HK-2 (cell line): ENCODE data around the gene GALNTL6.
"Not testable (repeated sequence)": the region's sequence is repeated elsewhere in the genome, so short reads cannot be mapped to it uniquely, and the experiment has no call there.

Experiments
- DNase-seq: peaks from one replicate; pipeline ENCODE4 v3.0.0-alpha.2; 2018; ENCODE audit not compliant: unreplicated experiment

GALNTL6 gene

GRCh38 chr4:172938072-172938829 is 1125.0 kb downstream of the GALNTL6 start:
- no peak for DNase-seq

DNA sequence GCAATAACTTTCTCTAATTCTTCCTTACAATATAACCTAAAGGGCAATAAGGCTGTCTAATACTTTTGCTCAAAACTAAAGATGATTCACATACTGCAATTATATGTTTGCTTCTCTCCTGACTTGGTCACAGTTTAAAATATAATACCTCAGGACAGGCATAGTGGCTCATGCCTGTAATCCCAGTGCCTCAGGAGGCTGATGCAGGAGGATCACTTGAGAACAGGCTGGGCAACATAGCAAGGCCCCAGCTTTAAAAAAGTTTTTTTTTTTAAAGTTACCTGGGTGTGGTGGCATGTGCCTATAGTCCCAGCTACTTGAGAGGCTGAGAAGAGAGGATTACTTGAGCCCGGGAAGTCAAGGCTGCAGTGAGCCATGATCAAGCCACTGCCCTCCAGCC is 1125.7 kb downstream of the GALNTL6 start:
- DNase-seq = no peak

DNA sequence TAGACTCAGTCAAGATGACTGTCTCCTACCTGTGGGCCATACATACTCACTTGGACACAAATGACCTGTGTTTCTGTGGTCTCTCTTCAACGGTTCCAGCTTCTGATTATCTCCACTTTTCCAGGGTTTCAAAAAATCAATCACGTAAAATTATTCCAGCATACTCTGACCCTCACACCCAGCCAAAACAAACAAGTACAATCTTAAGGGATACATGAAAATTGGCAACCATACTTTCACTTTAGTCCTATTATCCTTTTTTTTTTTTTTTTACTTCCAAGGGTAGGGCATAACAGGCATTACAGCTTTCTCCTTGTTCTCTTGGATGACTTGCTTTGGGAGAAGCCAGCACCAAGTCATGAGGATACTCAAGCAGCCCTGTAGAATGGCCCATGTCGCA is 1129.6 kb downstream of the GALNTL6 start:
- DNase-seq = no peak

- no peak for DNase-seq
Measured at GRCh38 chr4:172945611-172946010, 1132.4 kb downstream of the GALNTL6 start.

DNA sequence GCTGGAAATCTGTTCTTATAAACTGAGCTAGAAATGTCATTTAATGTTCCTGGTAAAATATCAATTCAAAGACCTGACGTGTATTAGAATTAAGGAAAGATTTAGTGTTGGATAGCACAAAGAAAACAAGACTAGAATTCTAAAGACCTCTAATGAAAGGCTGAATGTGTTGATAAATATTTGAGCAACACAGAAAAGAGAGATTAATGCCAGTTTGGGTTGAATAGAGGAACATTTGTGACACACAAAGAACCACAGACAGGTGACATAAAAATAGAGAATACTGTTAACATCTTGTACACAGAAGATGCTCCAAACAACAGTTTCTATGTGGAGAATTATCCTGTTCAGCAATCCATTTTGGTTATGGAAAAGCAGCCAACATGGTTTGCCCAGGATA is 1133.3 kb downstream of the GALNTL6 start:
- DNase-seq = no peak

GRCh38 chr4:172947594-172947993 is 1134.4 kb downstream of the GALNTL6 start:
- DNase-seq = no peak

GRCh38 chr4:172950990-172951389 is 1137.8 kb downstream of the GALNTL6 start:
- DNase-seq = no peak

GRCh38 chr4:172951679-172952451 is 1138.7 kb downstream of the GALNTL6 start:
- no peak for DNase-seq

DNA sequence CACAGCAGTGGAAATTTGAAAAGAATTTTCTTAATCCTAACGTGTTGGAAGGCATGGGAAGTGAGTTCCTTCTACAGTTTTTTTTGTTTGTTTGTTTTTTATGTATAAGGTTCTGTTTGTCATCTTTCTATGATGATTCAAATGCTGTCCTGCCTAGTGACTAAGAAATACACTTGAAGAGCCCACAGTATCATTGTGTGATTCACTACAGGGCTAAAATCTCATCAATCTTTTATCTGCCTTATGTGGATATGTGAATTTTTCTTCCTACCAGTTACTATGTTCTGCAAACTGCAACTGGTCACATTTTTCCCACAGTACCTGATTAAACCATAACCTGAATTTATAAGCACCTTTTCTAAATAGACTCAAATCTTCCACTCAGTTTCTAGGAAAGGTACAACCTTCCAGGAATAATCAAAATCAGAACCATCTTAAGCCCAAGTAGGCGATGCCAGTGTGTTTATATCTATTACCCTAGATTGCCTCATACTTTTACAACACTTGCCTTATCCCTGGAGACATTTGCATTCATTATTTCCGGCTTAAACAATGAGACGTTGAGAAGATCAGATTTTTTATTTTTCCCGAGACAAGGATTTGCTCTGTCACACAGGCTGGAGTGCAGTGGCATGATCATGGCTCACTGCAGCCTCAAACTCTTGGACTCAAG is 1140.8 kb downstream of the GALNTL6 start:
- DNase-seq = no peak

GRCh38 chr4:172956340-172956739 is 1143.1 kb downstream of the GALNTL6 start:
- not testable (repeated sequence) for DNase-seq

- no peak for DNase-seq
Measured at GRCh38 chr4:172957216-172957615, 1144.0 kb downstream of the GALNTL6 start.

GRCh38 chr4:172962564-172963353 is 1149.6 kb downstream of the GALNTL6 start:
- DNase-seq = no peak

DNA sequence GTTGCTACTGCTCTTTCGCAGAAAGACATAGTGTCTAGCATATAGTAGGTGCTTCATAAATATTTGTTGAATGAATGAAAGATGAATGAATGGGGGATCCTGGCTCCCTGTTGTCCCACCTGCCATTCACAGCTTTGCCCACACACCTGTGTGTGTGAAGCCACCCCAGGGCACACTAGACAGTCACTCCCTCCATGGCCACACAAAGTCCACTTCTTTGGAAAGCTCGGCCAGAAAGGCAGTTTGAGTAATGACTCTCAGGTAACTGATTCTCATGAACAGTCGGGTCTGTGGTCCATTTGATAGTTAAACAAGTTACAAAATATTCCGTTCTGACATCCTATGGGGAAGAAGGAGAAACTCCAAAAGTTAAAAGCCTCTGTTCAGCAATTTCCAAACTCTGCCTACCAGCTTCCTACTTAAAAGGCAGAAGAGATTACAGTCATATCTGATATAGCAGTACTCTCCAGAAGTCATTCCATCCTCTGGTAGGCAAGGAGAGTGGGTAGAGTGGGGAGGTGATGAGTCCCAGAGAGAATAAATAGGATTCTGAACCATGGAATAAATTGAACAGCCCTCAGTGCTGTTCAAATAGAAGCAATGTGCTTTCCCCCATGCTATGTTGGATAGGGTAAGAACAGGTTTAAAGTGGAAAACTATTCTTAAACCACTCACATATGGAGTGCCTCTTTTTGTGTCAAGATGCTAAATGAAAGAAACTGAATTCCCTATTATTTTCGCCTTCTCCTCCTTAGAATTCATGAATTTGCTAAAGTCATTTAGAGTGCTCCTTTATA is 1150.5 kb downstream of the GALNTL6 start:
- DNase-seq = no peak

- not testable (repeated sequence) for DNase-seq
Measured at GRCh38 chr4:172970189-172970588, 1157.0 kb downstream of the GALNTL6 start.

DNA sequence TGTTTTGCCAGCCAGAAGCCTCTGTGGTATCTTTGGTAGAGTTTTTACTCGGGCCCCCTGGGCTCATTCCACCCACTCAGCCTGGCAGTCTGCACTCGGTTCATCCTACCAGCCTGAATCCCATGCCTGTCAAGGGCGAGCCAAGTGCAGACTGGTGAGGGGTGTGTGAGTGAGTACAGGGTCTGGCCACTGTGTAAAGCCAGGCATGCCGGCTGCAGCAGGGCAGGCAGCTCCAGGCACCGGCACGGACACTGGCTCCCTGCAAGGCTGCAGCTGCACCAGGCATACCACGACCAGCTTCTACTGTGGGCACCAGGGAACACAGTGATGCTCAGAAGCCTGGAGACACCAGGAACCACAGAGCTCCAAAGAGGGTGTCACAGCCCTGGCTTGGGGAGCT is 1161.4 kb downstream of the GALNTL6 start:
- DNase-seq = no peak

DNA sequence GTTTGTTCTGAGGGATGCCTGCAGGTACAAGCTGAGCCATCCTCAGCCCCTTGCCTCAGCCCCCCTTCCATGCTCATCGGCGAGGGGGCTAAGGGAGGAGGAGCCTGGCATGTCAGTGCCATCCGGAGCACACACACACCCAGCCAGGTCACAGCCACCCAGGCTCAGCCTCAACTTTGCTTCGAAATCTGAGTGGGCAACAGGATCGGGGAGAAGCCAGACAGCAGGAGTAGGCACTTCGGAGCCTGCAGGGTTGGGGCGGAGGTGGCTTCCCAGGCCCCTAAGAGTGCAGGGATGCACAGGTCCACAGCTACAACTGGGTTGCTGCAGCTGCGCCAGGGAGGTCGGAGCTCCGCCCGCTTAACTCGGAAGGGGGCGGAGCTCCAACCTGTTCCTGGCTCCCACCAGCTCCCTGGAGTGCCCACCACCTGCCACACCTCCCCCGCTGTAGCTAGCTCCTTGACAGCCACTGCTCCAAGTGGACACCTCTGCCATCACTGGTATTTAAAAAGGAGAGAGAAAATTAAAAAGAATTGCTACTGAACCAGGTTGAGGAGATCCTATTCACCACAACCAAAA is 1162.5 kb downstream of the GALNTL6 start:
- DNase-seq = no peak

DNA sequence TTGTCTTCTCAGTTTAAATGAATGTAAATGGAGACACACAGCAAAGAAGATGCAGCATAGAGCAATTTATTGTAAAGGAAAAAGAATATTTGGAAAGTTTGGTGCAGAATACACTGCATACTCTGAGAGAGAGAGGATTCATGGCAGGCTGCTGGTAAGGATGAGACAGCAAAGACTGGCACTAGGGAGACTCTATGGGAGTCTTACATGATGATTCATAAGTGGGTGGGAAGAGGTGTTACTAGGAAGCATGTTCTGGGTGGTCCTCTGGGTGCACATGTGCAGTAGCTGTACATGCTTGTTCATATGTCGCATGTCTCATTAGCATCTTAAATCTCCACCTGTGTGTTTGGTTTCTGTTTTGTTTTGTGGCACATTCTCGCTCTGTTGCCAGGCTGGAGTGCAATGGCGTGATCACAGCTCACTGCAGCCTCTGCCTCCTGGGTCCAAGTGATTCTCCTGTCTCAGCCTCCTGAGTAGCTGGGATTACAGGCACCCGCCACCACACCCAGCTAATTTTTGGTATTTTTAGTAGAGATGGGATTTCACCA is 1164.4 kb downstream of the GALNTL6 start:
- DNase-seq = not testable (repeated sequence)

DNA sequence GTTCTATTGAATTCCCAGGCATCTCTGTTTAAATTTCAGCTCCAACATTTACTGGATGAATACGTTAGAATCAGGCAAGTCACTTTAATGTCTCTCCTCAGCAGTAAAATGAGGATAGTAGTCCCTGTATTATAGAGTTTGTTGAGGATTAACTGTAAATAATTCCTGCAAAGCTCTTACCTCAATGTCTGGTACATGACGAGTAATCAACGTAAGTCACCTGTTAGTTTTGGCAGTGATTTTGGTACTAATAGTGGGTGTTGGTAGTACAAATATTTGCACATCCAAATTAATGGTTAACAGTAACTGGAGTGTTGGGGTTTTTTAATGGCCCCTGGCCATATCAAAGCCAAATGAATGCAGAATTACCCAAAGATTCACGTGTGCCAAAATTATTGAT is 1165.6 kb downstream of the GALNTL6 start:
- DNase-seq = no peak

DNA sequence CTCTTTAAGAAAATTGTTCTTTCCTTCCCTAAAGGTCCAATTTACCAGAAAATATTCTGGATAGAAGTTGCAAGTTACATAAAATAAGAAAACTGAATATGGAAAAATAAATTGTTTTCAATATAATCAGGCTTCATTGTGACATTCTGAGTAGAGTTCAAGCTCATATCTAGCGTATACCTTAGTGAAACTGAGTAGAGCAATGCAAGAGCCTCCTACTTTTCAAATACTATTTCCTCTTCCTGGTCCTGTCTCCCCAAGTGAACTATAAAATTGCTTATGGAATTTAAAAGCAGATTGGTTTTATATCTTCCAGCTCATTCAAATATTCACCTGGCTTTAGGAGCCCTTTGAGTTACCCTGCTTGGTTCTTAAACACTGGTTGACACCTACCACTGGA is 1166.1 kb downstream of the GALNTL6 start:
- DNase-seq = no peak

DNA sequence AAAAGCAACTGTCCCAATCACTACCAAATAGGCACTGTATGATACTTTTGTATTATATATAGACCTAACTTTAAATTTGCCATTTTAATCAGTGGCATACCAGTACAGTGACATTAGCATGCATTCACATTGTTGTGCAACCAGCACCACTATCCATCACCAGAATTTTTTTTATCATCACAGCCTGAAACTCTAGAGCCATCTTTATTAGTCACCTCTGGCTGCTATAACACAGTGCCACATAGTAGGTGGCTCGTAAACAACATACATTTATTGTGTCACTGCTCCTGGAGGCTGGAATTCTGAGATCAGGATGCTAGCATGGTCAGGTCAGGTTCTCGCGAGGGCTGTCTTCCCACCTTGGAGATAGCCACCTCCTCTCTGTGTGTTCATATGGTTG is 1167.0 kb downstream of the GALNTL6 start:
- no peak for DNase-seq
